DND-41 (cell line): Measurements from ENCODE around the gene RBFA.
"Not testable (repeated sequence)": the region's sequence is repeated elsewhere in the genome, so short reads cannot be mapped to it uniquely, and the experiment has no call there.

Experiments used
- ATAC-seq: fragments of 200-7000 bp; cut with Tn5 transposase; 3 replicates; pipeline ENCODE4 v1.9.1; 2021; ENCODE audit warnings: low read depth; ENCODE audit not compliant: insufficient read depth
- DNase-seq: peaks from one replicate; pipeline ENCODE4 v3.0.0-alpha.2; 2020
- H2AFZ ChIP-seq: 2 replicates; pipeline ENCODE4 v1.6.0; 2012; ENCODE audit warnings: low read depth, low read length
- H3K27ac ChIP-seq: 2 replicates; pipeline ENCODE4 v1.5.1; 2012; ENCODE audit warnings: low read length, inconsistent platforms
- H3K27me3 ChIP-seq: fragments of 200-600 bp; sonication (generic); 2 replicates; pipeline ENCODE4 v1.6.0; 2012; ENCODE audit warnings: low read length, mild to moderate bottlenecking, inconsistent platforms; ENCODE audit not compliant: insufficient read depth, poor library complexity
- H3K36me3 ChIP-seq: 2 replicates; pipeline ENCODE4 v1.5.1; 2012; ENCODE audit warnings: low read length, inconsistent platforms; ENCODE audit not compliant: insufficient read depth
- H3K4me1 ChIP-seq: 2 replicates; pipeline ENCODE4 v1.5.1; 2012; ENCODE audit warnings: mild to moderate bottlenecking, low read length; ENCODE audit not compliant: insufficient read depth
- H3K4me2 ChIP-seq: 2 replicates; pipeline ENCODE4 v1.6.0; 2012; ENCODE audit warnings: mild to moderate bottlenecking, moderate library complexity, low read length, inconsistent platforms; ENCODE audit not compliant: insufficient read depth
- H3K4me3 ChIP-seq, 2 experiments: fragments of 200-600 bp in 1 of 2; shearing (Covaris generic) in 1 of 2; 2 replicates each; pipeline ENCODE4 v1.5.1; 2012 to 2016; ENCODE audit warnings: inconsistent platforms in 2 of 2, low read length in 2 of 2, mild to moderate bottlenecking in 2 of 2, low read depth in 1 of 2, moderate library complexity in 1 of 2
- H3K79me2 ChIP-seq: 2 replicates; pipeline ENCODE4 v1.6.0; 2012; ENCODE audit warnings: low read length, inconsistent platforms; ENCODE audit not compliant: insufficient read depth
- H3K9ac ChIP-seq: 2 replicates; pipeline ENCODE4 v1.6.0; 2012; ENCODE audit warnings: low read depth, mild to moderate bottlenecking, inconsistent platforms, low read length, moderate library complexity
- H3K9me3 ChIP-seq: 2 replicates; pipeline ENCODE4 v1.5.1; 2012; ENCODE audit warnings: low read length, moderate library complexity, mild to moderate bottlenecking, inconsistent platforms; ENCODE audit not compliant: insufficient read depth, severe bottlenecking
- H4K20me1 ChIP-seq: 2 replicates; pipeline ENCODE4 v1.6.0; 2012; ENCODE audit warnings: low read length; ENCODE audit not compliant: insufficient read depth
- EZH2 ChIP-seq: IDR thresholded peaks from 3 replicates; pipeline ENCODE4 v1.6.1; 2012; ENCODE audit warnings: borderline replicate concordance, low read depth, mild to moderate bottlenecking, moderate library complexity, low read length, inconsistent platforms; ENCODE audit not compliant: severe bottlenecking
- TF ChIP-seq, protein P1 (sequence below): IDR thresholded peaks from 2 replicates; pipeline ENCODE4 v1.5.1; 2012; ENCODE audit warnings: borderline replicate concordance, low read length, moderate library complexity, mild to moderate bottlenecking; ENCODE audit not compliant: poor library complexity, severe bottlenecking; ENCODE audit errors: extremely low read depth

RBFA gene

DNA sequence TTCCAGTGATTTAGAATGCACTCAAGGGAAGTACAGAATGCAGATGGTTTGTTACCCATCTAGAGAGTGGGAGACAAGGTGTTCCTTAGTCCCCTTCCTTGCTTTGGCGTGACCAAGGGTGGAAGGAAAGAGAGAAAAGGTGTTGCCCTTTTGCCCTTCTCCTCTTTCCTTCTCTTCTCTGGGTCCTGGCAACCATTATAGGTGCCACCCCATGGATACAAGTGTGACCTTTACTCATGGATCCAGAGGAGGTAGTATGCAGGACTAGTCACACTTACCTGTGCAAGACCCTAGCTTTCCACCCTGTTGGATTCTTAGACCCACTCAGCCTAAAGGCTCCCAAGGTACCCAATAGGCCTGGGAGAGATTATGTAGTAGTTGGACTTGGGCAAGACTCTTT is 11.6 kb upstream of the RBFA start:
- Histone ChIP-seq H3K9me3 (peaks cover 66% of the 10 kb centered on the region), H3K9ac (no peak overlapping the region), H3K4me1 (no peaks in the 10 kb centered on the region), H2AFZ (no peak overlapping the region), H3K36me3 (no peaks in the 10 kb centered on the region), H3K4me2 (no peak overlapping the region), H3K27me3 (no peaks in the 10 kb centered on the region), H4K20me1 (no peaks in the 10 kb centered on the region), H3K79me2 (no peaks in the 10 kb centered on the region), H3K4me3 (no peak overlapping the region), H3K27ac (no peak overlapping the region)
- DNase-seq, result peak; percentile 20
- no peak for ATAC-seq
- TF ChIP-seq, protein P1, sequence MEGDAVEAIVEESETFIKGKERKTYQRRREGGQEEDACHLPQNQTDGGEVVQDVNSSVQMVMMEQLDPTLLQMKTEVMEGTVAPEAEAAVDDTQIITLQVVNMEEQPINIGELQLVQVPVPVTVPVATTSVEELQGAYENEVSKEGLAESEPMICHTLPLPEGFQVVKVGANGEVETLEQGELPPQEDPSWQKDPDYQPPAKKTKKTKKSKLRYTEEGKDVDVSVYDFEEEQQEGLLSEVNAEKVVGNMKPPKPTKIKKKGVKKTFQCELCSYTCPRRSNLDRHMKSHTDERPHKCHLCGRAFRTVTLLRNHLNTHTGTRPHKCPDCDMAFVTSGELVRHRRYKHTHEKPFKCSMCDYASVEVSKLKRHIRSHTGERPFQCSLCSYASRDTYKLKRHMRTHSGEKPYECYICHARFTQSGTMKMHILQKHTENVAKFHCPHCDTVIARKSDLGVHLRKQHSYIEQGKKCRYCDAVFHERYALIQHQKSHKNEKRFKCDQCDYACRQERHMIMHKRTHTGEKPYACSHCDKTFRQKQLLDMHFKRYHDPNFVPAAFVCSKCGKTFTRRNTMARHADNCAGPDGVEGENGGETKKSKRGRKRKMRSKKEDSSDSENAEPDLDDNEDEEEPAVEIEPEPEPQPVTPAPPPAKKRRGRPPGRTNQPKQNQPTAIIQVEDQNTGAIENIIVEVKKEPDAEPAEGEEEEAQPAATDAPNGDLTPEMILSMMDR, result no peak
- TF ChIP-seq EZH2, result no peak

DNA sequence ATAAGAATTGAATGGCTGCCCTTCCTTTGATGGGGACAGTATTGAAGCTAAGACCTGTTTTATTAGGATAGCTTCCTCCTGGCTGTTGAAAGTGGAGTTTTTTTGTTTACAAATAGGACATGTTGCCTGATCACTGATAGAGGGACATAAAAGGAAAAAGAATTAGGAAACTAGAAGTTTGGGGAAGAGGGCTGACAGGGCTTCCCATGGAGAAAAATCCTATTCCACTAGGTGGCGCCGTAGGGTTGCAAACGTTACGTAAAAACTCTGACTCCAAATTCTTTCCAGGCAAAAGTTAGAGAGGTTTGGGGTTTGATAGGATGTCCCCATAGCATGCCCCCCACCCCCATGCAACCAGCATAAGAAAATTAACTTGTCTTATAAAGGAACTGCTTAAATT is 11.1 kb upstream of the RBFA start:
- Histone ChIP-seq H3K36me3 (no peaks in the 10 kb centered on the region), H3K27me3 (no peaks in the 10 kb centered on the region), H3K4me3 (no peak overlapping the region; a peak in 1 of 4 replicates), H3K9me3 (peaks cover 66% of the 10 kb centered on the region), H3K4me1 (no peaks in the 10 kb centered on the region), H3K79me2 (no peaks in the 10 kb centered on the region), H3K27ac (no peak overlapping the region), H3K9ac (no peak overlapping the region), H3K4me2 (no peak overlapping the region), H2AFZ (no peak overlapping the region), H4K20me1 (no peaks in the 10 kb centered on the region)
- no peak for TF ChIP-seq EZH2
- TF ChIP-seq, protein P1, result peak; percentile 56
- DNase-seq (peak; percentile 14), ATAC-seq (no peak)

DNA sequence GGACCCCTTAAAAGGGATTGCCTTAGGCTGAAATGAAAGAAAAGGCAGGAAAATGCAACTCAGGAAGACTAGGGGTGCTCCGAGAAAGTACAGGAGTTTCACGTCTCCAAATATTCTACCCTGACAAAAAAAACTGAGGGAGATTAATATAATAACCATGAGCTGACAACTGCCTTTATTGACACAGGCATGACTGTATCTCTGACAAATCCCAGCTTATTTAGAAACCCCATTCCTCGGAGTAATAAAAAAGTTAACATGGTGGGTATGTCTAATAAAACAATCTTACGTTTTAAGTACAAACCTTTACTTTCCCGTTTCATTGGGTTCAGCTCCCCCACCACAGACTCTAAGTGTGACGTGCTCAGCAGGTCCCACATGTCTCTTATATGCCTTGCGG is 7.9 kb upstream of the RBFA start:
- Histone ChIP-seq H3K27me3 (no peaks in the 10 kb centered on the region), H3K9me3 (peaks cover 45% of the 10 kb centered on the region), H2AFZ (no peak overlapping the region), H3K9ac (no peak overlapping the region), H4K20me1 (no peaks in the 10 kb centered on the region), H3K4me2 (no peak overlapping the region), H3K4me3 (no peak overlapping the region), H3K36me3 (no peaks in the 10 kb centered on the region), H3K4me1 (no peaks in the 10 kb centered on the region), H3K27ac (no peak overlapping the region), H3K79me2 (no peaks in the 10 kb centered on the region)
- DNase-seq (no peak), ATAC-seq (no peak)
- TF ChIP-seq, protein P1, result no peak
- TF ChIP-seq EZH2, result no peak

DNA sequence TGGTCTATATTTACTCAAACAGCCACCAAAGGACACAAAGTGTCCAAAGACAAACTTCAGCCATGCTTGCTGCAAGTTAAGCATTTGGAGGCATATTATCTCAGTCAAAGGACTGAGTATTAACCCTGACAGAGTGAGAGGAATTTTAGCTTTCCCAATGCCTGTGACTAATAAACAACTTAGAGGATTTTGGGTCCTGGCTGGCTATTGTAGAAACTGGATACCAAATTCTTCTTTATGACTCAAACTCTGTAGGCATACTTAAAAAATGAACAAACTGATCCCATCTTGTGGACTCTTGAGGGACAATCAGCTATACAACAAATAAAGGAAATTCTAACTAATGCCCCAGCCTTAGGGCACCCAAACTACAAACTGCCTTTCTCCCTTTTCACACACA is 6.5 kb upstream of the RBFA start:
- not testable (repeated sequence) for H2AFZ ChIP-seq, H3K79me2 ChIP-seq, H4K20me1 ChIP-seq, H3K4me2 ChIP-seq, H3K4me3 ChIP-seq, DNase-seq, ATAC-seq, H3K4me1 ChIP-seq, H3K36me3 ChIP-seq, H3K9ac ChIP-seq, H3K27ac ChIP-seq, H3K27me3 ChIP-seq
- peaks cover 31% of the 10 kb centered on the region for H3K9me3 ChIP-seq
